ENCODE data around the gene PLCXD3.

PLCXD3 gene

GRCh38 chr5:41306005-41306404, 204.4 kb downstream of the PLCXD3 start:
- no peak for FAIRE-seq
- DNase-seq (ENCODE audit: extremely low spot score, insufficient read length, low read depth), result no peak

- FAIRE-seq (no peak), DNase-seq (ENCODE audit: extremely low spot score, insufficient read length, low read depth) (no peak)
Observed at GRCh38 chr5:41305056-41305455, 205.3 kb downstream of the PLCXD3 start.

GRCh38 chr5:41296066-41296465, 214.3 kb downstream of the PLCXD3 start:
- DNase-seq (ENCODE audit: extremely low spot score, insufficient read length, low read depth), result no peak
- no peak for FAIRE-seq

GRCh38 chr5:41291323-41291722, 219.1 kb downstream of the PLCXD3 start:
- no peak for FAIRE-seq
- DNase-seq (ENCODE audit: extremely low spot score, insufficient read length, low read depth), result no peak

- FAIRE-seq (no peak), DNase-seq (ENCODE audit: extremely low spot score, insufficient read length, low read depth) (no peak)
Observed at GRCh38 chr5:41290810-41291209, 219.6 kb downstream of the PLCXD3 start.

- DNase-seq (ENCODE audit: extremely low spot score, insufficient read length, low read depth) (no peak), FAIRE-seq (no peak)
Observed at GRCh38 chr5:41289970-41290464, 220.4 kb downstream of the PLCXD3 start.

- no peak for DNase-seq (ENCODE audit: extremely low spot score, insufficient read length, low read depth)
- no peak for FAIRE-seq
Observed at GRCh38 chr5:41286696-41287095, 223.7 kb downstream of the PLCXD3 start.

- no peak for DNase-seq (ENCODE audit: extremely low spot score, insufficient read length, low read depth)
- no peak for FAIRE-seq
Observed at GRCh38 chr5:41286165-41286564, 224.2 kb downstream of the PLCXD3 start.

GRCh38 chr5:41284938-41285337, 225.5 kb downstream of the PLCXD3 start:
- no peak for FAIRE-seq
- no peak for DNase-seq (ENCODE audit: extremely low spot score, insufficient read length, low read depth)

GRCh38 chr5:41281215-41281810, 229.1 kb downstream of the PLCXD3 start:
- DNase-seq (ENCODE audit: extremely low spot score, insufficient read length, low read depth) (no peak), FAIRE-seq (no peak)

GRCh38 chr5:41279040-41279439, 231.4 kb downstream of the PLCXD3 start:
- no peak for DNase-seq (ENCODE audit: extremely low spot score, insufficient read length, low read depth)
- FAIRE-seq, result no peak

- no peak for DNase-seq (ENCODE audit: extremely low spot score, insufficient read length, low read depth)
- no peak for FAIRE-seq
Observed at GRCh38 chr5:41277476-41278245, 232.7 kb downstream of the PLCXD3 start.

- FAIRE-seq (peak; percentile 61), DNase-seq (ENCODE audit: extremely low spot score, insufficient read length, low read depth) (no peak)
Observed at GRCh38 chr5:41275813-41276512, 234.4 kb downstream of the PLCXD3 start.

GRCh38 chr5:41270423-41271251, 239.8 kb downstream of the PLCXD3 start:
- FAIRE-seq (peak; percentile 85), DNase-seq (ENCODE audit: extremely low spot score, insufficient read length, low read depth) (no peak)

GRCh38 chr5:41268894-41269293, 241.5 kb downstream of the PLCXD3 start:
- FAIRE-seq (no peak), DNase-seq (ENCODE audit: extremely low spot score, insufficient read length, low read depth) (no peak)

- DNase-seq (ENCODE audit: extremely low spot score, insufficient read length, low read depth) (no peak), FAIRE-seq (no peak)
Observed at GRCh38 chr5:41266377-41266776, 244.0 kb downstream of the PLCXD3 start.

- DNase-seq (ENCODE audit: extremely low spot score, insufficient read length, low read depth) (no peak), FAIRE-seq (no peak)
Observed at GRCh38 chr5:41264019-41264418, 246.4 kb downstream of the PLCXD3 start.

- FAIRE-seq (no peak), DNase-seq (ENCODE audit: extremely low spot score, insufficient read length, low read depth) (no peak)
Observed at GRCh38 chr5:41263335-41263734, 247.1 kb downstream of the PLCXD3 start.
